ENCODE data around the gene KIAA1217.

DNA sequence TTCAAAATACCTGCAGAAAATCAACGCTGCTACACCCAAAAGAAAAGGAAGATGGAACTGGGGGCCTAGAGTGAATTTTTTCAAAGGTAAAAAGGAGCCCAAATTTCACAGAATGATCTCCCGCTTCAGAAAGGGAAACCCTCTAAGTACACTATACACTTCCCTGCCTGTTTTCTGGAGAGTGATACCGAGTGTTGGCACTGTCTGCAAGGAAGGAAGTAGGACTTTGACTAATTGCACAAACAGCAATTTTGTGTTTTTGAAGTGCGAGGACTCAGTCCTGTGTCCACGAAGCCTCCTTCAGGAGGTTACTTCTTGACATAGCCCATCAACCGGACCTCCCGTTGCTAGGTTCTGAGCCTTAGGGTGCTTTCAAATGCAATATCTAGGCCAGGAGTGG is 106.3 kb downstream of the KIAA1217 start:
- TF ChIP-seq RCOR1 (IDR thresholded peaks at IDR 0.05; ENCODE audit: low read depth, low read length): no peak
- no peak for TF ChIP-seq EP300 (IDR thresholded peaks at IDR 0.05)
- TF ChIP-seq SREBF2 (IDR thresholded peaks at IDR 0.05): no peak
- TF ChIP-seq KDM1A (IDR thresholded peaks at IDR 0.05; ENCODE audit: low read depth): no peak
- TF ChIP-seq HDAC2 (IDR thresholded peaks at IDR 0.05): no peak
- TF ChIP-seq, protein P1, sequence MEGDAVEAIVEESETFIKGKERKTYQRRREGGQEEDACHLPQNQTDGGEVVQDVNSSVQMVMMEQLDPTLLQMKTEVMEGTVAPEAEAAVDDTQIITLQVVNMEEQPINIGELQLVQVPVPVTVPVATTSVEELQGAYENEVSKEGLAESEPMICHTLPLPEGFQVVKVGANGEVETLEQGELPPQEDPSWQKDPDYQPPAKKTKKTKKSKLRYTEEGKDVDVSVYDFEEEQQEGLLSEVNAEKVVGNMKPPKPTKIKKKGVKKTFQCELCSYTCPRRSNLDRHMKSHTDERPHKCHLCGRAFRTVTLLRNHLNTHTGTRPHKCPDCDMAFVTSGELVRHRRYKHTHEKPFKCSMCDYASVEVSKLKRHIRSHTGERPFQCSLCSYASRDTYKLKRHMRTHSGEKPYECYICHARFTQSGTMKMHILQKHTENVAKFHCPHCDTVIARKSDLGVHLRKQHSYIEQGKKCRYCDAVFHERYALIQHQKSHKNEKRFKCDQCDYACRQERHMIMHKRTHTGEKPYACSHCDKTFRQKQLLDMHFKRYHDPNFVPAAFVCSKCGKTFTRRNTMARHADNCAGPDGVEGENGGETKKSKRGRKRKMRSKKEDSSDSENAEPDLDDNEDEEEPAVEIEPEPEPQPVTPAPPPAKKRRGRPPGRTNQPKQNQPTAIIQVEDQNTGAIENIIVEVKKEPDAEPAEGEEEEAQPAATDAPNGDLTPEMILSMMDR (IDR thresholded peaks at IDR 0.05): no peak
- TF ChIP-seq HEYL (CRISPR knock-in tag; IDR thresholded peaks at IDR 0.05): no peak
